ENCODE data around the gene DVL2.

The DVL2 gene

GRCh38 chr17:7260151-7260550, 25.8 kb upstream of the DVL2 start:
- H4K91ac ChIP-seq (ENCODE audit: low read length) = no peak overlapping the region
- no peak overlapping the region for H3K9ac ChIP-seq (ENCODE audit: low read length)
- H3K4me2 ChIP-seq (ENCODE audit: low read length, poor library complexity, severe bottlenecking) = no peak overlapping the region
- H3K9me3 ChIP-seq (ENCODE audit: control insufficient read depth, low read length) = no peaks in the 10 kb centered on the region
- H2BK15ac ChIP-seq (ENCODE audit: low read depth, poor library complexity, severe bottlenecking) = no peak overlapping the region
- H3K79me1 ChIP-seq (replicated peaks; ENCODE audit: low read length, poor library complexity, severe bottlenecking) = peaks cover 7% of the 10 kb centered on the region
- no peak overlapping the region for H3K27ac ChIP-seq (ENCODE audit: low read length, poor library complexity, severe bottlenecking)
- no peak overlapping the region for H3K4me3 ChIP-seq (ENCODE audit: insufficient read depth in 1 of 2, low read depth in 1 of 2, low read length in 2 of 2)
- H2BK120ac ChIP-seq (ENCODE audit: low read depth, low read length) = no peak overlapping the region
- H4K8ac ChIP-seq (ENCODE audit: low read length) = no peak overlapping the region
- H3K4me1 ChIP-seq (ENCODE audit: control insufficient read depth, insufficient read depth, low read depth, low read length) = peaks cover 26% of the 10 kb centered on the region
- 98% methylated on average over 4 of the region's 4 CpGs for WGBS
- H3K36me3 ChIP-seq (ENCODE audit: control insufficient read depth in 1 of 2, insufficient read depth in 2 of 2, low read depth in 1 of 2, low read length in 2 of 2) = peaks cover 39 to 41% of the 10 kb centered on the region in 2 experiments
- H2AFZ ChIP-seq (ENCODE audit: low read depth, low read length) = no peak overlapping the region
- no peak for DNase-seq
- no peak overlapping the region for H3K4ac ChIP-seq (ENCODE audit: low read depth in 1 of 2, low read length in 2 of 2)
- no peak overlapping the region for H3K14ac ChIP-seq (ENCODE audit: low read length in 2 of 2)
- no peak overlapping the region for H3K18ac ChIP-seq (ENCODE audit: low read depth in 1 of 2, low read length in 2 of 2)
- peaks cover 13 to 21% of the 10 kb centered on the region in 2 experiments for H3K27me3 ChIP-seq (ENCODE audit: control insufficient read depth in 1 of 2, insufficient read depth in 1 of 2, low read length in 2 of 2)
- H2AK5ac ChIP-seq (ENCODE audit: low read length, severe bottlenecking) = no peak overlapping the region
- peak overlapping the region in 1 of 2 experiments; percentile 15 for H2BK12ac ChIP-seq (ENCODE audit: low read length in 2 of 2)
- no peak overlapping the region for H3K23ac ChIP-seq (ENCODE audit: low read length in 2 of 2)
- H2BK5ac ChIP-seq (ENCODE audit: low read depth, low read length, poor library complexity, severe bottlenecking) = no peak overlapping the region

- H3K4me3 ChIP-seq (ENCODE audit: insufficient read depth in 1 of 2, low read depth in 1 of 2, low read length in 2 of 2) = no peak overlapping the region
- DNase-seq = no peak
- H4K8ac ChIP-seq (ENCODE audit: low read length) = no peak overlapping the region
- no peak overlapping the region for H2BK120ac ChIP-seq (ENCODE audit: low read depth, low read length)
- no peak overlapping the region for H2BK12ac ChIP-seq (ENCODE audit: low read length in 2 of 2)
- no peak overlapping the region for H2AK5ac ChIP-seq (ENCODE audit: low read length, severe bottlenecking)
- H3K79me1 ChIP-seq (replicated peaks; ENCODE audit: low read length, poor library complexity, severe bottlenecking) = peaks cover 11% of the 10 kb centered on the region
- no peak overlapping the region for H3K27ac ChIP-seq (ENCODE audit: low read length, poor library complexity, severe bottlenecking)
- H3K14ac ChIP-seq (ENCODE audit: low read length in 2 of 2) = no peak overlapping the region
- peaks cover 13 to 21% of the 10 kb centered on the region in 2 experiments for H3K27me3 ChIP-seq (ENCODE audit: control insufficient read depth in 1 of 2, insufficient read depth in 1 of 2, low read length in 2 of 2)
- H2BK15ac ChIP-seq (ENCODE audit: low read depth, poor library complexity, severe bottlenecking) = no peak overlapping the region
- no peak overlapping the region for H4K91ac ChIP-seq (ENCODE audit: low read length)
- WGBS = 100% methylated on average over 3 of the region's 6 CpGs
- no peak overlapping the region for H3K23ac ChIP-seq (ENCODE audit: low read length in 2 of 2)
- peaks cover 26% of the 10 kb centered on the region for H3K4me1 ChIP-seq (ENCODE audit: control insufficient read depth, insufficient read depth, low read depth, low read length)
- no peak overlapping the region for H3K9ac ChIP-seq (ENCODE audit: low read length)
- no peaks in the 10 kb centered on the region for H3K9me3 ChIP-seq (ENCODE audit: control insufficient read depth, low read length)
- peaks cover 43 to 47% of the 10 kb centered on the region in 2 experiments for H3K36me3 ChIP-seq (ENCODE audit: control insufficient read depth in 1 of 2, insufficient read depth in 2 of 2, low read depth in 1 of 2, low read length in 2 of 2)
- no peak overlapping the region for H2BK5ac ChIP-seq (ENCODE audit: low read depth, low read length, poor library complexity, severe bottlenecking)
- H3K4me2 ChIP-seq (ENCODE audit: low read length, poor library complexity, severe bottlenecking) = no peak overlapping the region
- no peak overlapping the region for H3K4ac ChIP-seq (ENCODE audit: low read depth in 1 of 2, low read length in 2 of 2)
- H2AFZ ChIP-seq (ENCODE audit: low read depth, low read length) = no peak overlapping the region
- no peak overlapping the region for H3K18ac ChIP-seq (ENCODE audit: low read depth in 1 of 2, low read length in 2 of 2)
Observed at GRCh38 chr17:7259555-7259889, 25.2 kb upstream of the DVL2 start.

- Histone ChIP-seq H3K4me2 (ENCODE audit: low read length, poor library complexity, severe bottlenecking) (no peak overlapping the region), H4K91ac (ENCODE audit: low read length) (no peak overlapping the region), H3K9me3 (ENCODE audit: control insufficient read depth, low read length) (no peaks in the 10 kb centered on the region), H4K8ac (ENCODE audit: low read length) (no peak overlapping the region), H3K4ac (ENCODE audit: low read depth in 1 of 2, low read length in 2 of 2) (no peak overlapping the region), H2BK120ac (ENCODE audit: low read depth, low read length) (no peak overlapping the region), H3K4me1 (ENCODE audit: control insufficient read depth, insufficient read depth, low read depth, low read length) (peaks cover 24% of the 10 kb centered on the region), H2AK5ac (ENCODE audit: low read length, severe bottlenecking) (no peak overlapping the region), H3K18ac (ENCODE audit: low read depth in 1 of 2, low read length in 2 of 2) (no peak overlapping the region), H3K14ac (ENCODE audit: low read length in 2 of 2) (no peak overlapping the region), H2BK15ac (ENCODE audit: low read depth, poor library complexity, severe bottlenecking) (no peak overlapping the region), H3K4me3 (ENCODE audit: insufficient read depth in 1 of 2, low read depth in 1 of 2, low read length in 2 of 2) (no peak overlapping the region), H3K9ac (ENCODE audit: low read length) (no peak overlapping the region), H2BK12ac (ENCODE audit: low read length in 2 of 2) (peak overlapping the region in 1 of 2 experiments; percentile 39), H3K79me1 (replicated peaks; ENCODE audit: low read length, poor library complexity, severe bottlenecking) (peaks cover 14% of the 10 kb centered on the region), H3K27me3 (ENCODE audit: control insufficient read depth in 1 of 2, insufficient read depth in 1 of 2, low read length in 2 of 2) (peaks cover 13 to 21% of the 10 kb centered on the region in 2 experiments), H3K27ac (ENCODE audit: low read length, poor library complexity, severe bottlenecking) (no peak overlapping the region), H3K36me3 (ENCODE audit: control insufficient read depth in 1 of 2, insufficient read depth in 2 of 2, low read depth in 1 of 2, low read length in 2 of 2) (peaks cover 45 to 53% of the 10 kb centered on the region in 2 experiments), H2BK5ac (ENCODE audit: low read depth, low read length, poor library complexity, severe bottlenecking) (no peak overlapping the region), H2AFZ (ENCODE audit: low read depth, low read length) (no peak overlapping the region), H3K23ac (ENCODE audit: low read length in 2 of 2) (no peak overlapping the region)
- DNase-seq = no peak
- 96% methylated on average over 7 of the region's 7 CpGs for WGBS
Observed at GRCh38 chr17:7258731-7259554, 24.6 kb upstream of the DVL2 start.

GRCh38 chr17:7256766-7257456, 22.6 kb upstream of the DVL2 start:
- H4K8ac ChIP-seq (ENCODE audit: low read length) = no peak overlapping the region
- H3K4ac ChIP-seq (ENCODE audit: low read depth in 1 of 2, low read length in 2 of 2) = no peak overlapping the region
- H2BK120ac ChIP-seq (ENCODE audit: low read depth, low read length) = no peak overlapping the region
- peaks cover 12% of the 10 kb centered on the region for H3K4me1 ChIP-seq (ENCODE audit: control insufficient read depth, insufficient read depth, low read depth, low read length)
- no peak overlapping the region for H3K27ac ChIP-seq (ENCODE audit: low read length, poor library complexity, severe bottlenecking)
- no peak overlapping the region for H3K14ac ChIP-seq (ENCODE audit: low read length in 2 of 2)
- H3K36me3 ChIP-seq (ENCODE audit: control insufficient read depth in 1 of 2, insufficient read depth in 2 of 2, low read depth in 1 of 2, low read length in 2 of 2) = peaks cover 45 to 54% of the 10 kb centered on the region in 2 experiments
- no peak for DNase-seq
- no peak overlapping the region for H2AFZ ChIP-seq (ENCODE audit: low read depth, low read length)
- H3K18ac ChIP-seq (ENCODE audit: low read depth in 1 of 2, low read length in 2 of 2) = no peak overlapping the region
- no peak overlapping the region for H3K4me2 ChIP-seq (ENCODE audit: low read length, poor library complexity, severe bottlenecking)
- no peak overlapping the region for H3K4me3 ChIP-seq (ENCODE audit: insufficient read depth in 1 of 2, low read depth in 1 of 2, low read length in 2 of 2)
- WGBS = 98% methylated on average over 7 of the region's 8 CpGs
- H3K79me1 ChIP-seq (replicated peaks; ENCODE audit: low read length, poor library complexity, severe bottlenecking) = peaks cover 14% of the 10 kb centered on the region
- no peak overlapping the region for H2BK5ac ChIP-seq (ENCODE audit: low read depth, low read length, poor library complexity, severe bottlenecking)
- peaks cover 4 to 8% of the 10 kb centered on the region in 2 experiments for H3K27me3 ChIP-seq (ENCODE audit: control insufficient read depth in 1 of 2, insufficient read depth in 1 of 2, low read length in 2 of 2)
- H3K9me3 ChIP-seq (ENCODE audit: control insufficient read depth, low read length) = no peaks in the 10 kb centered on the region
- H3K23ac ChIP-seq (ENCODE audit: low read length in 2 of 2) = no peak overlapping the region
- no peak overlapping the region for H4K91ac ChIP-seq (ENCODE audit: low read length)
- no peak overlapping the region for H3K9ac ChIP-seq (ENCODE audit: low read length)
- no peak overlapping the region for H2BK12ac ChIP-seq (ENCODE audit: low read length in 2 of 2)
- no peak overlapping the region for H2AK5ac ChIP-seq (ENCODE audit: low read length, severe bottlenecking)
- no peak overlapping the region for H2BK15ac ChIP-seq (ENCODE audit: low read depth, poor library complexity, severe bottlenecking)

Data from mesenchymal stem cell (in vitro differentiated cells and primary cell).